Measurements from ENCODE around the gene NSMF. TPM values are rescaled to one million over a fixed set of nuclear protein-coding genes. Genes with fewer than 3 reads are reported as not detected.

NSMF gene
- total RNA-seq, 1 experiment from 2014 or later, result 52.7 TPM

DNA sequence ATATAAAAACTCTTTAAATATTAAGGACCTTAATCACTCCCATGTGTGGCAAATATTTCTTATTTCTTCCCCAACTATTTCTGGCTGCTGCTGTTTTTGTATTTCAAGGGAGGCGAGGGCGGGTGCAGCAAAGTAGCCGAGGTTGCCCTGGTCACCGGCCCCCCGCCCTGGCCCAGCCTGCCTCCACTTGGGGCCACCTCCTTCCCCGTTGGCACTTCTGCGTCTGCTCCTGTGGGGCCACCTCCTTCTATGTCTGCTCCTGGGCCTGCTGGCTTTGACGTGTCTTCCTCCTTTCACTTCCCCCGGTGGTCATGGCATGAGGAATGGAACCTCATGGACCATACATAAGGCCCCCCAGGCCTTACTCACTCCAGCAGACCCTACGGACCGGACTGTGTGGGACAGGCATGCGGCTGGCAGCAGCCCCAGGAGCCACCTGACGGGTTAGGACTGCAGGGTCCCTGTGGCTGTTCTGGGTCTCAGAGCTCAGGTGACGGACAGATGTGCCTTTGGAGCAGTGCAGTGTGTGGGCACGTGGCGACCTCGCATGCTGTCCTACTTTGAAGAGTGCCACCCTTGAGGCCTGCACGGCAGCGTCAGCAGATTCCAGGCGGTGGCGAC lies 12.2 kb downstream of the NSMF start:
- BruUV-seq (replicated peaks), result no TSS peak
- ChIA-PET CTCF (interaction anchor here (0.6 kb wide), 1 partner anchor 297 kb away, joined by 3 read pairs; no protein-coding TSS in a partner anchor), POLR2A (ENCODE audit: low non-redundant PET) (no interaction called here)
- TF ChIP-seq EZH2 (IDR thresholded peaks at IDR 0.05; ENCODE audit: borderline replicate concordance, low read depth, low read length, poor library complexity, severe bottlenecking), result no peak
- TF ChIP-seq, protein P1, sequence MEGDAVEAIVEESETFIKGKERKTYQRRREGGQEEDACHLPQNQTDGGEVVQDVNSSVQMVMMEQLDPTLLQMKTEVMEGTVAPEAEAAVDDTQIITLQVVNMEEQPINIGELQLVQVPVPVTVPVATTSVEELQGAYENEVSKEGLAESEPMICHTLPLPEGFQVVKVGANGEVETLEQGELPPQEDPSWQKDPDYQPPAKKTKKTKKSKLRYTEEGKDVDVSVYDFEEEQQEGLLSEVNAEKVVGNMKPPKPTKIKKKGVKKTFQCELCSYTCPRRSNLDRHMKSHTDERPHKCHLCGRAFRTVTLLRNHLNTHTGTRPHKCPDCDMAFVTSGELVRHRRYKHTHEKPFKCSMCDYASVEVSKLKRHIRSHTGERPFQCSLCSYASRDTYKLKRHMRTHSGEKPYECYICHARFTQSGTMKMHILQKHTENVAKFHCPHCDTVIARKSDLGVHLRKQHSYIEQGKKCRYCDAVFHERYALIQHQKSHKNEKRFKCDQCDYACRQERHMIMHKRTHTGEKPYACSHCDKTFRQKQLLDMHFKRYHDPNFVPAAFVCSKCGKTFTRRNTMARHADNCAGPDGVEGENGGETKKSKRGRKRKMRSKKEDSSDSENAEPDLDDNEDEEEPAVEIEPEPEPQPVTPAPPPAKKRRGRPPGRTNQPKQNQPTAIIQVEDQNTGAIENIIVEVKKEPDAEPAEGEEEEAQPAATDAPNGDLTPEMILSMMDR (conservative IDR thresholded peaks at IDR 0.05; ENCODE audit: low read depth, low read length), result no peak
- Histone ChIP-seq H3K27me3 (replicated peaks; ENCODE audit: insufficient read depth, low read depth, low read length, poor library complexity) (no peaks in the 10 kb centered on the region), H3K4me1 (ENCODE audit: insufficient read depth, low read length, poor library complexity, severe bottlenecking) (peaks cover 6% of the 10 kb centered on the region), H3K9me3 (ENCODE audit: low read depth, low read length, poor library complexity, severe bottlenecking) (no peaks in the 10 kb centered on the region), H3K36me3 (ENCODE audit: insufficient read depth, low read length, poor library complexity, severe bottlenecking) (peaks cover 5% of the 10 kb centered on the region), H3K27ac (ENCODE audit: low read depth, low read length, poor library complexity, severe bottlenecking) (no peak overlapping the region), H3K4me3 (ENCODE audit: low read depth, low read length, poor library complexity, severe bottlenecking) (no peak overlapping the region)
- intact Hi-C loops (cut with micrococcal nuclease; ENCODE audit: unreplicated experiment), result no loop called here
- no peak for DNase-seq (ENCODE audit: low spot score)

DNA sequence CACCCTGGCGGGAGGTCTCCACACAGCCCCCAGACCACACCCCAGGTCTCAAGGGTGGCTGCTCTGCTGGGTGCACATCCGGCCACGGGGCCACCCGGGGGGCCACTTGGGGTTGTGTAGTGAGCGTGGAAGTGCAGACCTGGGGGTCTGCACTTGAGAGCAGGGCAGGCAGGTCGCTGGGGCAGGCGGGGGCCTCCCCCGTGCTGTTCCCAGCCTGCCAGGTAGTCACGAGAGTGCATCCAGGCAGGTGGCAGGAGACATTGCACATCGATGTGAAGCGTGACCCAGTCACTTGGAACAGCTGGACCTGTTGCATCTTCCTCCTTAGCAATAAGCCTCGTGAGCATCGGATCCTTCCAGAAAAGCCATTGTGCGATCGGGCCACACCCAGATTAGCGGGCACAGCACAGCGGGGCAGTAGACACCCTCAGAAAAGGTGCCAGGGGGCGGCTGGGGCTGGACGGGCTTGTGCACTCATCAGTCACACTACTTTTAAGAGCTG lies 13.2 kb downstream of the NSMF start:
- intact Hi-C loops (cut with micrococcal nuclease; ENCODE audit: unreplicated experiment), result loop anchor here (2.0 kb wide), 1 partner anchor 151 kb away; no protein-coding TSS in a partner anchor
- peaks cover 6% of the 10 kb centered on the region for H3K4me1 ChIP-seq (ENCODE audit: insufficient read depth, low read length, poor library complexity, severe bottlenecking)
- no peaks in the 10 kb centered on the region for H3K9me3 ChIP-seq (ENCODE audit: low read depth, low read length, poor library complexity, severe bottlenecking)
- ChIA-PET POLR2A (ENCODE audit: low non-redundant PET) (no interaction called here), CTCF (interaction anchor here (0.7 to 1.5 kb wide), 2 partner anchors 23 to 159 kb away, joined by 5 to 11 read pairs; partner anchors contain the start of genes EXD3 and NOXA1)
- no peak for TF ChIP-seq EZH2 (IDR thresholded peaks at IDR 0.05; ENCODE audit: borderline replicate concordance, low read depth, low read length, poor library complexity, severe bottlenecking)
- TF ChIP-seq, protein P1 (conservative IDR thresholded peaks at IDR 0.05; ENCODE audit: low read depth, low read length), result no peak
- H3K4me3 ChIP-seq (ENCODE audit: low read depth, low read length, poor library complexity, severe bottlenecking), result no peak overlapping the region
- no peak overlapping the region for H3K27ac ChIP-seq (ENCODE audit: low read depth, low read length, poor library complexity, severe bottlenecking)
- BruUV-seq (replicated peaks), result no TSS peak
- DNase-seq (ENCODE audit: low spot score), result no peak
- H3K36me3 ChIP-seq (ENCODE audit: insufficient read depth, low read length, poor library complexity, severe bottlenecking), result peaks cover 5% of the 10 kb centered on the region
- no peaks in the 10 kb centered on the region for H3K27me3 ChIP-seq (replicated peaks; ENCODE audit: insufficient read depth, low read depth, low read length, poor library complexity)

DNA sequence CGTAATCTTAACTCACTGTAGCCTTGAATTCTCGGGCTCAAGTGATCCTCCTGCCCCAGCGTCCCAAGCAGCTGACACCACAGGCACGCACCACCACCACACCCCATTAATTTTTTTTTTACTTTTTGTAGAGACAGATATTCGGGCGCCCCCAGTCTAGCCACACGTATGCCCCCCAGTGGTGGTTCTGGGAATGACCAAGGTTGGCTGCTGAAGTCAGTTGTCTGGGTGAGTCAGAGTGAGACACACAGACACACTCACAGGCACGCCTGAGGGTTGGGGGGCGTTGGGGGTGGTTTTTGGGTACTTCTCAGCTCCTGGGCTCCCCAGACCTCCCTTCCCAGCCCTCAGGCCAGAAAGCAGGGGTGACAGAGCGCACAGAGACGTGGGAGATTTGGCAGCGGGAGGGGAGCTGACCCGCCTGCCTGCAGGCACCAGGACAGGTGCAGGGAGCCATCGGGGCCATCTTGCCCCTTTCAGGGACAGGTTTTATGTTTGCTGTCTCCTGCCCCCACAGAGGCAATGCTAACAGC lies 13.8 kb downstream of the NSMF start:
- Histone ChIP-seq H3K27ac (ENCODE audit: low read depth, low read length, poor library complexity, severe bottlenecking) (no peak overlapping the region), H3K27me3 (replicated peaks; ENCODE audit: insufficient read depth, low read depth, low read length, poor library complexity) (no peaks in the 10 kb centered on the region), H3K4me1 (ENCODE audit: insufficient read depth, low read length, poor library complexity, severe bottlenecking) (peaks cover 6% of the 10 kb centered on the region), H3K4me3 (ENCODE audit: low read depth, low read length, poor library complexity, severe bottlenecking) (no peak overlapping the region), H3K36me3 (ENCODE audit: insufficient read depth, low read length, poor library complexity, severe bottlenecking) (peaks cover 5% of the 10 kb centered on the region), H3K9me3 (ENCODE audit: low read depth, low read length, poor library complexity, severe bottlenecking) (no peaks in the 10 kb centered on the region)
- no peak for TF ChIP-seq EZH2 (IDR thresholded peaks at IDR 0.05; ENCODE audit: borderline replicate concordance, low read depth, low read length, poor library complexity, severe bottlenecking)
- TF ChIP-seq, protein P1 (conservative IDR thresholded peaks at IDR 0.05; ENCODE audit: low read depth, low read length), result peak; percentile 91
- ChIA-PET POLR2A (ENCODE audit: low non-redundant PET) (no interaction called here), CTCF (interaction anchor here (0.7 to 1.5 kb wide), 2 partner anchors 22 to 158 kb away, joined by 5 to 11 read pairs; partner anchors contain the start of genes EXD3 and NOXA1)
- intact Hi-C loops (cut with micrococcal nuclease; ENCODE audit: unreplicated experiment), result loop anchor here (2.0 kb wide), 1 partner anchor 151 kb away; no protein-coding TSS in a partner anchor
- DNase-seq (ENCODE audit: low spot score), result peak; percentile 79
- BruUV-seq (replicated peaks), result no TSS peak
